ENCODE results near the gene HNRNPR. TPM values are rescaled to one million over a fixed set of nuclear protein-coding genes. Genes with fewer than 3 reads are reported as not detected.

The HNRNPR gene
- total and polyA plus RNA-seq, 9 of the 15 experiments (the other 6 are each of a cell fraction or from before 2014, with no cell fraction given), result 80.9 to 372 (median 301) TPM

GRCh38 chr1:23370709-23371584 lies 26.9 kb upstream of the HNRNPR start (continued):
- TF ChIP-seq, protein P1, sequence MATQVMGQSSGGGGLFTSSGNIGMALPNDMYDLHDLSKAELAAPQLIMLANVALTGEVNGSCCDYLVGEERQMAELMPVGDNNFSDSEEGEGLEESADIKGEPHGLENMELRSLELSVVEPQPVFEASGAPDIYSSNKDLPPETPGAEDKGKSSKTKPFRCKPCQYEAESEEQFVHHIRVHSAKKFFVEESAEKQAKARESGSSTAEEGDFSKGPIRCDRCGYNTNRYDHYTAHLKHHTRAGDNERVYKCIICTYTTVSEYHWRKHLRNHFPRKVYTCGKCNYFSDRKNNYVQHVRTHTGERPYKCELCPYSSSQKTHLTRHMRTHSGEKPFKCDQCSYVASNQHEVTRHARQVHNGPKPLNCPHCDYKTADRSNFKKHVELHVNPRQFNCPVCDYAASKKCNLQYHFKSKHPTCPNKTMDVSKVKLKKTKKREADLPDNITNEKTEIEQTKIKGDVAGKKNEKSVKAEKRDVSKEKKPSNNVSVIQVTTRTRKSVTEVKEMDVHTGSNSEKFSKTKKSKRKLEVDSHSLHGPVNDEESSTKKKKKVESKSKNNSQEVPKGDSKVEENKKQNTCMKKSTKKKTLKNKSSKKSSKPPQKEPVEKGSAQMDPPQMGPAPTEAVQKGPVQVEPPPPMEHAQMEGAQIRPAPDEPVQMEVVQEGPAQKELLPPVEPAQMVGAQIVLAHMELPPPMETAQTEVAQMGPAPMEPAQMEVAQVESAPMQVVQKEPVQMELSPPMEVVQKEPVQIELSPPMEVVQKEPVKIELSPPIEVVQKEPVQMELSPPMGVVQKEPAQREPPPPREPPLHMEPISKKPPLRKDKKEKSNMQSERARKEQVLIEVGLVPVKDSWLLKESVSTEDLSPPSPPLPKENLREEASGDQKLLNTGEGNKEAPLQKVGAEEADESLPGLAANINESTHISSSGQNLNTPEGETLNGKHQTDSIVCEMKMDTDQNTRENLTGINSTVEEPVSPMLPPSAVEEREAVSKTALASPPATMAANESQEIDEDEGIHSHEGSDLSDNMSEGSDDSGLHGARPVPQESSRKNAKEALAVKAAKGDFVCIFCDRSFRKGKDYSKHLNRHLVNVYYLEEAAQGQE (IDR thresholded peaks at IDR 0.05; ENCODE audit: borderline replicate concordance), result no peak
- TF ChIP-seq, protein P1 (CRISPR knock-in tag; IDR thresholded peaks at IDR 0.05; ENCODE audit: low read depth), result no peak
- TF ChIP-seq ZFP91 (CRISPR knock-in tag; IDR thresholded peaks at IDR 0.05) (no peak), STAG1 (CRISPR knock-in tag; IDR thresholded peaks at IDR 0.05; ENCODE audit: borderline replicate concordance) (no peak), STAT5A (IDR thresholded peaks at IDR 0.05; ENCODE audit: borderline replicate concordance, low read length) (no peak), CLOCK (CRISPR knock-in tag; IDR thresholded peaks at IDR 0.05; ENCODE audit: borderline replicate concordance) (no peak), ELF1 (tag; IDR thresholded peaks at IDR 0.05) (no peak)
- TF ChIP-seq, protein P2, sequence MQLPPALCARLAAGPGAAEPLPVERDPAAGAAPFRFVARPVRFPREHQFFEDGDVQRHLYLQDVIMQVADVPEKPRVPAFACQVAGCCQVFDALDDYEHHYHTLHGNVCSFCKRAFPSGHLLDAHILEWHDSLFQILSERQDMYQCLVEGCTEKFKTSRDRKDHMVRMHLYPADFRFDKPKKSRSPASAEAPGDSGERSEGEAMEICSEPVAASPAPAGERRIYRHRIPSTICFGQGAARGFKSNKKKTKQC (CRISPR knock-in tag; IDR thresholded peaks at IDR 0.05), result no peak
- TF ChIP-seq, protein P3, sequence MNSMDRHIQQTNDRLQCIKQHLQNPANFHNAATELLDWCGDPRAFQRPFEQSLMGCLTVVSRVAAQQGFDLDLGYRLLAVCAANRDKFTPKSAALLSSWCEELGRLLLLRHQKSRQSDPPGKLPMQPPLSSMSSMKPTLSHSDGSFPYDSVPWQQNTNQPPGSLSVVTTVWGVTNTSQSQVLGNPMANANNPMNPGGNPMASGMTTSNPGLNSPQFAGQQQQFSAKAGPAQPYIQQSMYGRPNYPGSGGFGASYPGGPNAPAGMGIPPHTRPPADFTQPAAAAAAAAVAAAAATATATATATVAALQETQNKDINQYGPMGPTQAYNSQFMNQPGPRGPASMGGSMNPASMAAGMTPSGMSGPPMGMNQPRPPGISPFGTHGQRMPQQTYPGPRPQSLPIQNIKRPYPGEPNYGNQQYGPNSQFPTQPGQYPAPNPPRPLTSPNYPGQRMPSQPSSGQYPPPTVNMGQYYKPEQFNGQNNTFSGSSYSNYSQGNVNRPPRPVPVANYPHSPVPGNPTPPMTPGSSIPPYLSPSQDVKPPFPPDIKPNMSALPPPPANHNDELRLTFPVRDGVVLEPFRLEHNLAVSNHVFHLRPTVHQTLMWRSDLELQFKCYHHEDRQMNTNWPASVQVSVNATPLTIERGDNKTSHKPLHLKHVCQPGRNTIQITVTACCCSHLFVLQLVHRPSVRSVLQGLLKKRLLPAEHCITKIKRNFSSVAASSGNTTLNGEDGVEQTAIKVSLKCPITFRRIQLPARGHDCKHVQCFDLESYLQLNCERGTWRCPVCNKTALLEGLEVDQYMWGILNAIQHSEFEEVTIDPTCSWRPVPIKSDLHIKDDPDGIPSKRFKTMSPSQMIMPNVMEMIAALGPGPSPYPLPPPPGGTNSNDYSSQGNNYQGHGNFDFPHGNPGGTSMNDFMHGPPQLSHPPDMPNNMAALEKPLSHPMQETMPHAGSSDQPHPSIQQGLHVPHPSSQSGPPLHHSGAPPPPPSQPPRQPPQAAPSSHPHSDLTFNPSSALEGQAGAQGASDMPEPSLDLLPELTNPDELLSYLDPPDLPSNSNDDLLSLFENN (IDR thresholded peaks at IDR 0.05; ENCODE audit: low read depth in 2 of 2, low read length in 2 of 2), result no peak

Measured in K562 (cell line).